ENCODE results near the gene RECQL. TPM values are rescaled to one million over a fixed set of nuclear protein-coding genes. Genes with fewer than 3 reads are reported as not detected.
A peak's percentile ranks its signal among the peaks of the same experiment; 100 is the strongest.

The RECQL gene
- total RNA-seq, 1 experiment from 2014 or later, result 34.5 TPM

DNA sequence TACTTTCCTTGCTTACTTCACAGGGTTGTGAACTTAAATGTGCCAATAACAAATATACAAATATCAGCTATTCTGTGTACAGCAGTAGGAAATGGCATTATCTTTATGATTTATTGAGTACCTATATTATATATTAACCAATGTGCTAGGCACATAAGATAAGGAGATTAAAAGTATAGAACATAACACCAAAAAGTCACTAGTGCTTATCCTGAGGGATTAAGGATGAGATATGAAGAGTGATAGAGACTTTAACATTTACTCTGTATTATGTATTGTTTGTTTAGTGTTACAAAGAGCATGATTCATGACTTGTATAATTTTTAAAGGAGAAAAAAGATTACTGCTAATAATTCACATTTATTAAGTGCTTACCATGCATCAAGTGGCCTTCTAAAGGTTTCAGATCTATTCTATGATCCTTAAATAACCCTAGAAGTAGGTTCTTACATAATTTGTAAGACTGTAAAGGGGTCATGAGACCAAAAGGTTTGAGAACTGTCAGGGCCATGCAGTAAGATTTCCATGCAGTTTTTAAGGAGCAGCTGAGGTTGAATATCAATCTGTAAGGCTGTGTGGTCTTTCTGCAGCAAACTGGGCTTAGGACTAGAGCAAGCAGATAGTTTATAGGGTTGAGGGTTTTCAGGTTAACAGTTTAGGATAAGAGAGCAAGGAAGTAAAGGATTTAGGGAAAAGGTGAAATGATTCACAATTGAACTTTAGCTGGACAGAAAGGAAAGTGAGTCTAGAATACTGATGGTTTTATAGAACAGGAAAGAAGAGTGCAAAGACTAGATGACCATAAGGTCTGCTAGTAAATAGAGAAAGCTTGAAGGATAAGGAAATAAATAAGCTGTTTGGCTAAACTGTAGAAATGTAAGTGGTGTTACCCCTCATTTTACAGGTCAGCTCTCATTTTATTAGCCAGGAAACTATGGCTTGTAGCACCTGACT is 57.0 kb downstream of the RECQL start:
- 0 out of 2 replicates have a peak overlapping the region, but pooled peaks have one; percentile 6 for H3K4me3 ChIP-seq
- H3K79me2 ChIP-seq (ENCODE audit: low read depth), result peaks cover 22% of the 10 kb centered on the region
- no peak for DNase-seq
- H3K9me2 ChIP-seq (ENCODE audit: insufficient read depth), result no peaks in the 10 kb centered on the region
- no peaks in the 10 kb centered on the region for H3K27me3 ChIP-seq (ENCODE audit: insufficient read depth, low read depth)
- intact Hi-C loops (cut with micrococcal nuclease; ENCODE audit: unreplicated experiment), result no loop called here
- H4K20me1 ChIP-seq (ENCODE audit: insufficient read depth), result no peaks in the 10 kb centered on the region
- TF ChIP-seq, protein P1, sequence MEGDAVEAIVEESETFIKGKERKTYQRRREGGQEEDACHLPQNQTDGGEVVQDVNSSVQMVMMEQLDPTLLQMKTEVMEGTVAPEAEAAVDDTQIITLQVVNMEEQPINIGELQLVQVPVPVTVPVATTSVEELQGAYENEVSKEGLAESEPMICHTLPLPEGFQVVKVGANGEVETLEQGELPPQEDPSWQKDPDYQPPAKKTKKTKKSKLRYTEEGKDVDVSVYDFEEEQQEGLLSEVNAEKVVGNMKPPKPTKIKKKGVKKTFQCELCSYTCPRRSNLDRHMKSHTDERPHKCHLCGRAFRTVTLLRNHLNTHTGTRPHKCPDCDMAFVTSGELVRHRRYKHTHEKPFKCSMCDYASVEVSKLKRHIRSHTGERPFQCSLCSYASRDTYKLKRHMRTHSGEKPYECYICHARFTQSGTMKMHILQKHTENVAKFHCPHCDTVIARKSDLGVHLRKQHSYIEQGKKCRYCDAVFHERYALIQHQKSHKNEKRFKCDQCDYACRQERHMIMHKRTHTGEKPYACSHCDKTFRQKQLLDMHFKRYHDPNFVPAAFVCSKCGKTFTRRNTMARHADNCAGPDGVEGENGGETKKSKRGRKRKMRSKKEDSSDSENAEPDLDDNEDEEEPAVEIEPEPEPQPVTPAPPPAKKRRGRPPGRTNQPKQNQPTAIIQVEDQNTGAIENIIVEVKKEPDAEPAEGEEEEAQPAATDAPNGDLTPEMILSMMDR (conservative IDR thresholded peaks at IDR 0.05), result no peak
- TF ChIP-seq EZH2 (IDR thresholded peaks at IDR 0.05; ENCODE audit: low read depth), result no peak
- CTCF ChIA-PET, result no interaction called here
- H3K27ac ChIP-seq, result peak overlapping the region; percentile 29
- H3K9me3 ChIP-seq (ENCODE audit: insufficient read depth, low read depth), result no peaks in the 10 kb centered on the region
- H3K36me3 ChIP-seq (ENCODE audit: low read depth), result peaks cover 24% of the 10 kb centered on the region; the same call in 1 of the 2 replicates
- H3K4me2 ChIP-seq, result peak overlapping the region; percentile 41
- peaks cover 20% of the 10 kb centered on the region for H3K4me1 ChIP-seq (replicated peaks; ENCODE audit: insufficient read depth)
- no TSS peak for BruUV-seq (replicated peaks)
- H2AFZ ChIP-seq, result no peak overlapping the region
- POLR2A ChIA-PET (ENCODE audit: unreplicated experiment), result interaction anchor here (0.6 kb wide), 1 partner anchor 22 kb away, joined by 3 read pairs; no protein-coding TSS in a partner anchor
- H3F3A ChIP-seq (ENCODE audit: insufficient read depth, low read depth), result peaks cover 14% of the 10 kb centered on the region

DNA sequence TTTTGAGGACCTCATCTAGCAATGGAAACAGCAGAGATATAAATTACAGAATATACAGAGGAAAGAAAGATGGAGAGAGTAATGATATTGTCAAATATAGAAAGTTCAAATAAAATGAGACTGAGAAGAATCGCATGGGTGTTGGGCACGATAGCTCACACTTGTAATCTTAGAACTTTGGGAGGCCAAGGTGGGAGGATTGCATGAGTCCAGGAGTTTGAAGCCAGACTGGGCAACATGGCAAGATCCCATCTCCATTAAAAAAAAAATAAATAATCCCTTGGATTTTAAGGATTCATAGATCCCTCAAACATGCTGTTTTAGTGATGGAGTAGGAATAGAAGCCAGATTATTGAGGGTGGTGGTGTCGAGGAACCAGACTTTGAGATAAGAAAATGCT is 62.1 kb downstream of the RECQL start:
- H3K27ac ChIP-seq, result no peak overlapping the region
- H3K27me3 ChIP-seq (ENCODE audit: insufficient read depth, low read depth), result no peaks in the 10 kb centered on the region
- TF ChIP-seq, protein P1 (conservative IDR thresholded peaks at IDR 0.05), result no peak
- TF ChIP-seq EZH2 (IDR thresholded peaks at IDR 0.05; ENCODE audit: low read depth), result no peak
- H3K4me3 ChIP-seq, result peak overlapping the region; percentile 99; the same call in 1 of the 2 replicates
- CTCF ChIA-PET, result no interaction called here
- H3K79me2 ChIP-seq (ENCODE audit: low read depth), result peaks cover 40% of the 10 kb centered on the region
- no peaks in the 10 kb centered on the region for H3K9me3 ChIP-seq (ENCODE audit: insufficient read depth, low read depth)
- H2AFZ ChIP-seq, result no peak overlapping the region
- H3K36me3 ChIP-seq (ENCODE audit: low read depth), result 0 out of 2 replicates have a peak, but pooled peaks cover 11% of the 10 kb centered on the region
- peaks cover 15% of the 10 kb centered on the region for H3F3A ChIP-seq (ENCODE audit: insufficient read depth, low read depth)
- H3K4me2 ChIP-seq, result peak overlapping the region; percentile 90
- no peaks in the 10 kb centered on the region for H3K9me2 ChIP-seq (ENCODE audit: insufficient read depth)
- H3K4me1 ChIP-seq (replicated peaks; ENCODE audit: insufficient read depth), result peaks cover 30% of the 10 kb centered on the region
- no peaks in the 10 kb centered on the region for H4K20me1 ChIP-seq (ENCODE audit: insufficient read depth)
- BruUV-seq (replicated peaks), result no TSS peak
- POLR2A ChIA-PET (ENCODE audit: unreplicated experiment), result no interaction called here
- intact Hi-C loops (cut with micrococcal nuclease; ENCODE audit: unreplicated experiment), result loop anchor here (5.0 to 10.0 kb wide), 3 partner anchors 125 to 792 kb away; partner anchors contain the start of gene LDHB
- no peak for DNase-seq

DNA sequence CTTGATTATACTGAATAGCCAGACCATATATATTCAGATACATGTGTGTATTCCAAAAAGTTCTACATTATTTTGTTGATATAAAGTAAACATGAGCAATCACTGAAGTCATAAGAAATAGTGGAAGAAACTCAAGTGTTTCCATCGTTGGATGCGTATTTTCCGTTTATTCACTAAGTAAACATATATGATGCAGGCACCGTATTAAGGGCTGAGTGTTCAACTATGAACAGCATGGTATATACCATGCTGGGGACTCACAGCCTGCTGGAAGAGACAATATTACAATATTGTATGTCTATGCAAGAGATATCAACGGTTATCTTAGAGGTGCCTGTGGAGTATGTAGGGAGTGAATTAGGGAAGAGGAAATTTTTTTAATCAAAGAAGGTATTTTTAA is 62.8 kb downstream of the RECQL start:
- no TSS peak for BruUV-seq (replicated peaks)
- Histone ChIP-seq H3K27me3 (ENCODE audit: insufficient read depth, low read depth) (no peaks in the 10 kb centered on the region), H3K9me3 (ENCODE audit: insufficient read depth, low read depth) (no peaks in the 10 kb centered on the region), H3K4me2 (peak overlapping the region; percentile 90), H3K9me2 (ENCODE audit: insufficient read depth) (no peaks in the 10 kb centered on the region), H3K4me3 (peak overlapping the region; percentile 99), H3K79me2 (ENCODE audit: low read depth) (peaks cover 40% of the 10 kb centered on the region), H3K4me1 (replicated peaks; ENCODE audit: insufficient read depth) (peaks cover 23% of the 10 kb centered on the region), H2AFZ (peak overlapping the region; percentile 98; the same call in 1 of the 2 replicates), H3F3A (ENCODE audit: insufficient read depth, low read depth) (peaks cover 8% of the 10 kb centered on the region), H3K27ac (peak overlapping the region; percentile 97), H3K36me3 (ENCODE audit: low read depth) (0 out of 2 replicates have a peak, but pooled peaks cover 11% of the 10 kb centered on the region), H4K20me1 (ENCODE audit: insufficient read depth) (no peaks in the 10 kb centered on the region)
- CTCF ChIA-PET, result no interaction called here
- DNase-seq, result no peak
- POLR2A ChIA-PET (ENCODE audit: unreplicated experiment), result no interaction called here
- intact Hi-C loops (cut with micrococcal nuclease; ENCODE audit: unreplicated experiment), result loop anchor here (5.0 to 10.0 kb wide), 3 partner anchors 124 to 791 kb away; partner anchors contain the start of gene LDHB
- no peak for TF ChIP-seq EZH2 (IDR thresholded peaks at IDR 0.05; ENCODE audit: low read depth)
- TF ChIP-seq, protein P1 (conservative IDR thresholded peaks at IDR 0.05), result no peak

Measured in PC-9 (cell line).